K562 (cell line): ENCODE measurements around the gene TFAP2B.

Experiments
- PREB ChIP-seq: sonication (generic); formaldehyde crosslinking; IDR thresholded peaks from 2 replicates; pipeline ENCODE4 v1.8.1; 2023; ENCODE audit warnings: mild to moderate bottlenecking, missing genetic modification reagents
- TOE1 ChIP-seq, 2 experiments: fragments of 450-650 bp in 1 of 2; sonication (generic) in 1 of 2; formaldehyde crosslinking in 1 of 2; IDR thresholded peaks; 2 replicates each; pipeline versions ENCODE4 v1.7.1 to v1.8.0; 2016 to 2022; ENCODE audit warnings: borderline replicate concordance in 2 of 2, mild to moderate bottlenecking in 2 of 2, antibody characterized with exemption in 1 of 2, inconsistent platforms in 1 of 2, low read depth in 1 of 2, missing genetic modification reagents in 1 of 2, moderate library complexity in 1 of 2

GRCh38 chr6:50889497-50889896 is 70.8 kb downstream of the TFAP2B start:
- TF ChIP-seq TOE1 (IDR thresholded peaks at IDR 0.05; ENCODE audit: borderline replicate concordance) (no peak), TOE1 (CRISPR knock-in tag; IDR thresholded peaks at IDR 0.05; ENCODE audit: borderline replicate concordance, low read depth) (no peak), PREB (no peak)
